GM13977 (cell line): ENCODE results near the gene CCNY.

Source experiments
- DNase-seq: peaks from one replicate; pipeline ENCODE4 v3.0.0; 2012; ENCODE audit warnings: low spot score
- in situ Hi-C: fragments of 300-500 bp; cut with MboI; formaldehyde crosslinking; loops from one replicate; pipeline ENCODE4 v1.12.0; 2022; ENCODE audit warnings: low sequenced_read_pairs, low pct_unique_long_range_greater_than_20kb, mixed read lengths, inconsistent platforms; ENCODE audit not compliant: unreplicated experiment
- TF ChIP-seq, protein P1 (sequence below): IDR thresholded peaks from 2 replicates; pipeline ENCODE4 v1.5.1; 2012; ENCODE audit warnings: mild to moderate bottlenecking, control low read depth; ENCODE audit not compliant: insufficient read depth; ENCODE audit errors: extremely low read depth, missing control alignments

The CCNY gene

DNA sequence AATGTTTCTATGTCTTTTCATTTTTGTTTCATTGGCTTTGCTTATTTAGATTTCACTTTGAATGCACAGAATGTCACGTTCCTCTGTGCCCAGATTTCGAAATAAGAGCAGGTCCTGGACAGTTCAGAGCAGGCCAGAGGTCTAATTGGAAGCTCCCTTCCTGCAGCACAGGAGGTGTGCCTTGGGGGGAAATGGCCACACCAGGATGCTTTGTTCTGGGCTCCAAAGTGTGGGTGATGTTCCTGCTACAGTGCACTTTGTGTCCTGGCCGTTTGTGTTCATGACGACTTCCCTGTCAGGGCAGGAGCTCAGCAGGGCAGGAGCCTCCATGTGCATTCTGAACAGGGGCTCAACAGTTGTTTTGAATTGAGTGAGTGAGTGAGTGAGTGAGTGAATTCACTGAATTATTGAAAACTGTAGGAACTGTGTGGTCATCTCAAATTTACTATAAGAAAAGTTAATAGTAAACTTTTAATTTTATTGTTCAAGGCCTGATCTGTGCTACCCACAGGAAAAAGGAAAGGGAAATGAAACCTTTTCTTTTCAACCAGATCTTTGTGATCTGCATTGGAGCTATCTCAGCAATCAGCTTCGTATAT lies 159.3 kb downstream of the CCNY start:
- TF ChIP-seq, protein P1, sequence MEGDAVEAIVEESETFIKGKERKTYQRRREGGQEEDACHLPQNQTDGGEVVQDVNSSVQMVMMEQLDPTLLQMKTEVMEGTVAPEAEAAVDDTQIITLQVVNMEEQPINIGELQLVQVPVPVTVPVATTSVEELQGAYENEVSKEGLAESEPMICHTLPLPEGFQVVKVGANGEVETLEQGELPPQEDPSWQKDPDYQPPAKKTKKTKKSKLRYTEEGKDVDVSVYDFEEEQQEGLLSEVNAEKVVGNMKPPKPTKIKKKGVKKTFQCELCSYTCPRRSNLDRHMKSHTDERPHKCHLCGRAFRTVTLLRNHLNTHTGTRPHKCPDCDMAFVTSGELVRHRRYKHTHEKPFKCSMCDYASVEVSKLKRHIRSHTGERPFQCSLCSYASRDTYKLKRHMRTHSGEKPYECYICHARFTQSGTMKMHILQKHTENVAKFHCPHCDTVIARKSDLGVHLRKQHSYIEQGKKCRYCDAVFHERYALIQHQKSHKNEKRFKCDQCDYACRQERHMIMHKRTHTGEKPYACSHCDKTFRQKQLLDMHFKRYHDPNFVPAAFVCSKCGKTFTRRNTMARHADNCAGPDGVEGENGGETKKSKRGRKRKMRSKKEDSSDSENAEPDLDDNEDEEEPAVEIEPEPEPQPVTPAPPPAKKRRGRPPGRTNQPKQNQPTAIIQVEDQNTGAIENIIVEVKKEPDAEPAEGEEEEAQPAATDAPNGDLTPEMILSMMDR: no peak
- DNase-seq: no peak
- in situ Hi-C loops: no loop called here

DNA sequence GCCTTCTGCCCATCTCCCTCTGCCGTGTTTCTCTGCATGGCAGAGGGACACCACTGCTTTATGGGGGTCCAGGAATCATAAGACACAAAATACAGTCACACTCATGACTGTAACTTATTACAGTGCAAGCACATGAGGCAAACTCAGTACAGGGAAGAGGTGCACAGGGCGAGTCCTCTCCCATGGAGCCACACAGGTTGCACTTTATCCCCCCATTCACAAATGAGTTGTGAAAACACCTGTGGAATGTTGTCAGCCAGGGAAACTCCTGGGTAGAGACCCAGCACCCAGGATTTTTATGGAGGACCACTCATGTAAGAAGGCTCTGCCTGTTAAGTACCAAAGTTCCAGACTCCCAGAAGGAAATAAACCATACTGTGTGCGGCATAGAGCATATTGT lies 161.6 kb downstream of the CCNY start:
- DNase-seq: no peak
- in situ Hi-C loops: no loop called here
- TF ChIP-seq, protein P1: no peak

DNA sequence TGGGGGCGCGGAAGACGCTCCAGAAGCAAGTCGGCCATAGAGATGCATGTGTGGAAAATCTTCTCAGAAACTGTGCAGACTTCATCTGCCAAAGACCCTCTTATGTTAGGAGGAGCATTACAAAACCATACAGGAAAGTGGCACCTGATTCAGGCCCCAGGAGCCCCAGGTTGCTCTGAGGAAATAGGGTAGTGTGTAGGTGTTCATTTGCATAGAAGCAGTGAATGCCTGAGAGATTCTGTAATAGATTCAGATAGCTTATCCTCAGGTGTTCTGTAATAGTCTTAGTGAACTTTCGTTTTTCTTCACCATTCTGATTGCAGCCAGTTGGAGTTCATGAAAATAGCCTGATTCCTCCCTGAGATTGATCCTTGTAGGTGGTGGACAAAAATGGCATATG lies 162.4 kb downstream of the CCNY start:
- peak; percentile 41 for DNase-seq
- in situ Hi-C loops: no loop called here
- TF ChIP-seq, protein P1: no peak

DNA sequence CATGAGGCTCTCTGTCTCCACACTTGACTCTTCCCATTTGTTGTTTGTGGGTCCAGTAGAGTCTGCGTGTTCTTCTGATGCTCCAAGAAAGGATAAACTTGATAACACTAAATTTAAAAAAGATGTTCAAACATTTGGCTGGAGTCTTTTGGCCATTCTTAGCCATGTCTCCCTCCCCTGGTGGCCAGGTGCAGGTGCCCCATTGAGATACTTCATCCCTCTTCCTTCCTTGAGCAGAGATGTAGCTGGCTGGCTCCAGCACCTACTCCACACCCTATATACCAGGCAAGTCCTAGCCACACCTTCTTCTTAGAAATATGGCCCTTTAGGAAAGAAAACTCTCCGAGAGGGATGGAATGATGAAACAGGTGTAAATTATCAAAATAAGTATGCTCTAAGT lies 165.6 kb downstream of the CCNY start:
- no peak for DNase-seq
- in situ Hi-C loops: no loop called here
- TF ChIP-seq, protein P1: peak; percentile 19

DNA sequence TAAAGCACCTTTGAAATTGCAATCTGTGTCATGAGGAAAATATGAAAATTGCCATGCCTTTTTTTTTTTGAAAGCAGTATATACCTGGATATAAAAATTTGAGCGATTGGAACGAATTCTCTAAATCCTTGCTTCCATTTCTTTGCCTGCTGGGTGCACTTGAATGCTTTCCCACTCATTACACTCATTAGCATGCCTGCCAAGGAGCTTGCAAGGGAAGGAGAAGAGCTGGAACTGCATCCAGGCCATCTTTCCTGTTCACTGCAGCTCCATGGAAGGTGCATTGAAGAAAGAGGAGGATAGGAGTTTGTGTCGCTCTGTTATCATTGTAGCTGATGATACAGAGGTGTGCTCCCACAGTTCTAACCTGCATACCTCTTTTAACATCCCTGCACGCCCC lies 166.4 kb downstream of the CCNY start:
- TF ChIP-seq, protein P1: no peak
- in situ Hi-C loops: no loop called here
- DNase-seq: no peak

DNA sequence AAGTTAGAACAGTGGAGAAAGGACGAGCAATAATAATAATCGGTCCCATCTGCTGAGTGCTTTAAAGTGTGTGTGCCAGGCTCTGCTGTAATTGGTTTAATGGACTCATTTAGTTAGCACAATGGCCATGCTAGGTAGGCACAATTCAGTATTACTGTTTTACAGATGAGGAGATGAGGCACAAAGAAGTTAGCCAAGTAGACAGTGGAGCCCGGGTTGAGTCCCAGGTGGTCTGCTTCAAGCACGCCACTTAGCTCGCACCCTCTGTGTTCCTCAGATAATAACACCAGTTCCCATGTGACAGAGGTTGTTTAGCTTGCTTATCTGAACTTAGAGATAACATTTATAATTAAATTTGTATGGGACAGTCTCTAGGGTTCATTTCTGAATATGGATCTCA lies 167.3 kb downstream of the CCNY start:
- no peak for DNase-seq
- in situ Hi-C loops: no loop called here
- TF ChIP-seq, protein P1: no peak

DNA sequence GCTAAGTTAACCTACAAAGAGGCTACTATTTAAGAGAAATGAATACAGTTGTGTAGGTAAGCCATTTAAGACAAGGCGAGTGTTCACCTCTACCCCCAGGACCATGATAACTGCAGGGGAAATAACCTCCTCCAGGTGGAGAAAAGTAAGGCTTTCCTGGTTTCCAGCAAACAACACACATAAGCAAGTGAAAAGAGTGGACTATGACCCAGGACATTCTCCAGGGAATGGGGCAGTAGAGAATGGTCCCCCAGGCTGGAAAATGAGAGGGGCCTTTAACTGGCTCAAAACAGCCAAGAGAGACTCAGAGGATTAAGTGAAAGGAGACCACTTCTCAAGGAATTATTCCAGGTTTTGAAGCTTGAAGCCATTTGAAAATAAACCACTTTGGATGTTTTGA lies 167.8 kb downstream of the CCNY start:
- no peak for DNase-seq
- TF ChIP-seq, protein P1: no peak
- in situ Hi-C loops: no loop called here
